WTC11 (cell line): ENCODE results near the gene MAP1S. TPM values are rescaled to one million over a fixed set of nuclear protein-coding genes. Genes with fewer than 3 reads are reported as not detected.

ENCODE experiments used
- ATAC-seq: fragments of 200-7000 bp; cut with Tn5 transposase; 2 replicates; pipeline ENCODE4 v1.10.0; 2021; ENCODE audit warnings: mild to moderate bottlenecking, moderate library complexity
- CTCF ChIA-PET: fragments of 300-600 bp; sonication (Branson Sonifier 250); formaldehyde crosslinking; loops from one replicate; lab custom pipeline; 2021; ENCODE audit warnings: antibody characterized with exemption; lab: Charles Lee
- POLR2A ChIA-PET: fragments of 350-600 bp; sonication (Branson Sonifier 250); formaldehyde crosslinking; loops from one replicate; lab custom pipeline; 2021; ENCODE audit warnings: antibody characterized with exemption; lab: Charles Lee
- DNase-seq: peaks from one replicate; pipeline ENCODE4 v3.0.0; 2021; ENCODE audit warnings: low spot score
- H3K27ac Mint-ChIP-seq: 2 replicates; pipeline ENCODE4 v1.8.0; 2021; ENCODE audit warnings: mixed read lengths
- H3K27me3 Mint-ChIP-seq: 2 replicates; pipeline ENCODE4 v1.8.0; 2021; ENCODE audit warnings: low read depth, mild to moderate bottlenecking, moderate library complexity, mixed read lengths
- H3K36me3 Mint-ChIP-seq: 2 replicates; pipeline ENCODE4 v1.8.0; 2021; ENCODE audit warnings: mixed read lengths
- H3K4me1 Mint-ChIP-seq: 2 replicates; pipeline ENCODE4 v1.8.0; 2022; ENCODE audit warnings: mixed read lengths
- H3K4me3 Mint-ChIP-seq: 2 replicates; pipeline ENCODE4 v1.8.0; 2021; ENCODE audit warnings: mild to moderate bottlenecking, moderate library complexity, mixed read lengths
- H3K9me3 Mint-ChIP-seq: 2 replicates; pipeline ENCODE4 v1.8.0; 2021; ENCODE audit warnings: mixed read lengths
- ATF2 ChIP-seq: sonication (generic); formaldehyde crosslinking; IDR thresholded peaks from 2 replicates; pipeline ENCODE4 v1.8.1; 2022; ENCODE audit warnings: low read depth, missing genetic modification reagents, borderline replicate concordance
- CREM ChIP-seq: sonication (generic); formaldehyde crosslinking; IDR thresholded peaks from 2 replicates; pipeline ENCODE4 v1.8.1; 2022; ENCODE audit warnings: mild to moderate bottlenecking, missing genetic modification reagents, moderate library complexity
- CTCF ChIP-seq: fragments of 200-600 bp; IDR thresholded peaks from 2 replicates; pipeline ENCODE4 v1.8.0; 2022; ENCODE audit warnings: antibody characterized with exemption
- ELF4 ChIP-seq: sonication (generic); formaldehyde crosslinking; IDR thresholded peaks from 2 replicates; pipeline ENCODE4 v1.8.1; 2022; ENCODE audit warnings: low read depth, mild to moderate bottlenecking, moderate library complexity, missing genetic modification reagents
- IRF1 ChIP-seq: sonication (generic); formaldehyde crosslinking; IDR thresholded peaks from 2 replicates; pipeline ENCODE4 v1.8.0; 2023; ENCODE audit warnings: missing genetic modification reagents
- JUN ChIP-seq: sonication (generic); formaldehyde crosslinking; IDR thresholded peaks from 2 replicates; pipeline ENCODE4 v1.8.0; 2023; ENCODE audit warnings: mild to moderate bottlenecking, missing genetic modification reagents
- MLX ChIP-seq: sonication (generic); formaldehyde crosslinking; IDR thresholded peaks from 2 replicates; pipeline ENCODE4 v1.8.1; 2023; ENCODE audit warnings: mild to moderate bottlenecking, missing genetic modification reagents, moderate library complexity
- USF2 ChIP-seq: sonication (generic); formaldehyde crosslinking; IDR thresholded peaks from 2 replicates; pipeline ENCODE4 v1.8.1; 2023; ENCODE audit warnings: mild to moderate bottlenecking, missing genetic modification reagents, moderate library complexity
- ZNF671 ChIP-seq: fragments of 250-450 bp; sonication (Bioruptor Pico); IDR thresholded peaks from 2 replicates; pipeline ENCODE4 v1.8.0; 2021; ENCODE audit warnings: mild to moderate bottlenecking
- total RNA-seq: library from RNA; stranded (reverse); gene quantifications from 3 replicates; pipeline ENCODE4 v1.2.3, GENCODE V29; 2021
- TF ChIP-seq, protein P1 (sequence below): sonication (generic); formaldehyde crosslinking; IDR thresholded peaks from 2 replicates; pipeline ENCODE4 v1.8.0; 2023; ENCODE audit warnings: mild to moderate bottlenecking, missing genetic modification reagents
- TF ChIP-seq, protein P2 (sequence below): sonication (generic); formaldehyde crosslinking; IDR thresholded peaks from 2 replicates; pipeline ENCODE4 v1.8.1; 2023; ENCODE audit warnings: mild to moderate bottlenecking, moderate library complexity, missing genetic modification reagents
- TF ChIP-seq, protein P3 (sequence below): fragments of 250-450 bp; sonication (Bioruptor Pico); IDR thresholded peaks from 2 replicates; pipeline ENCODE4 v1.9.0; 2021; ENCODE audit warnings: mild to moderate bottlenecking, borderline replicate concordance
- TF ChIP-seq, protein P4 (sequence below): fragments of 250-450 bp; sonication (Bioruptor Pico); IDR thresholded peaks from 2 replicates; pipeline ENCODE4 v2.1.2; 2022; ENCODE audit warnings: mild to moderate bottlenecking, moderate library complexity

MAP1S gene
- total RNA-seq, 1 experiment from 2014 or later: 120 TPM

GRCh38 chr19:17757125-17757524, 37.8 kb downstream of the MAP1S start:
- peaks cover 2% of the 10 kb centered on the region; the same call in 1 of the 2 replicates for H3K36me3 Mint-ChIP-seq
- H3K9me3 Mint-ChIP-seq: no peaks in the 10 kb centered on the region
- H3K27me3 Mint-ChIP-seq: no peaks in the 10 kb centered on the region; the same call in 1 of the 2 replicates
- TF ChIP-seq, protein P1, sequence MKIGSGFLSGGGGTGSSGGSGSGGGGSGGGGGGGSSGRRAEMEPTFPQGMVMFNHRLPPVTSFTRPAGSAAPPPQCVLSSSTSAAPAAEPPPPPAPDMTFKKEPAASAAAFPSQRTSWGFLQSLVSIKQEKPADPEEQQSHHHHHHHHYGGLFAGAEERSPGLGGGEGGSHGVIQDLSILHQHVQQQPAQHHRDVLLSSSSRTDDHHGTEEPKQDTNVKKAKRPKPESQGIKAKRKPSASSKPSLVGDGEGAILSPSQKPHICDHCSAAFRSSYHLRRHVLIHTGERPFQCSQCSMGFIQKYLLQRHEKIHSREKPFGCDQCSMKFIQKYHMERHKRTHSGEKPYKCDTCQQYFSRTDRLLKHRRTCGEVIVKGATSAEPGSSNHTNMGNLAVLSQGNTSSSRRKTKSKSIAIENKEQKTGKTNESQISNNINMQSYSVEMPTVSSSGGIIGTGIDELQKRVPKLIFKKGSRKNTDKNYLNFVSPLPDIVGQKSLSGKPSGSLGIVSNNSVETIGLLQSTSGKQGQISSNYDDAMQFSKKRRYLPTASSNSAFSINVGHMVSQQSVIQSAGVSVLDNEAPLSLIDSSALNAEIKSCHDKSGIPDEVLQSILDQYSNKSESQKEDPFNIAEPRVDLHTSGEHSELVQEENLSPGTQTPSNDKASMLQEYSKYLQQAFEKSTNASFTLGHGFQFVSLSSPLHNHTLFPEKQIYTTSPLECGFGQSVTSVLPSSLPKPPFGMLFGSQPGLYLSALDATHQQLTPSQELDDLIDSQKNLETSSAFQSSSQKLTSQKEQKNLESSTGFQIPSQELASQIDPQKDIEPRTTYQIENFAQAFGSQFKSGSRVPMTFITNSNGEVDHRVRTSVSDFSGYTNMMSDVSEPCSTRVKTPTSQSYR (CRISPR knock-in tag): no peak
- TF ChIP-seq, protein P2, sequence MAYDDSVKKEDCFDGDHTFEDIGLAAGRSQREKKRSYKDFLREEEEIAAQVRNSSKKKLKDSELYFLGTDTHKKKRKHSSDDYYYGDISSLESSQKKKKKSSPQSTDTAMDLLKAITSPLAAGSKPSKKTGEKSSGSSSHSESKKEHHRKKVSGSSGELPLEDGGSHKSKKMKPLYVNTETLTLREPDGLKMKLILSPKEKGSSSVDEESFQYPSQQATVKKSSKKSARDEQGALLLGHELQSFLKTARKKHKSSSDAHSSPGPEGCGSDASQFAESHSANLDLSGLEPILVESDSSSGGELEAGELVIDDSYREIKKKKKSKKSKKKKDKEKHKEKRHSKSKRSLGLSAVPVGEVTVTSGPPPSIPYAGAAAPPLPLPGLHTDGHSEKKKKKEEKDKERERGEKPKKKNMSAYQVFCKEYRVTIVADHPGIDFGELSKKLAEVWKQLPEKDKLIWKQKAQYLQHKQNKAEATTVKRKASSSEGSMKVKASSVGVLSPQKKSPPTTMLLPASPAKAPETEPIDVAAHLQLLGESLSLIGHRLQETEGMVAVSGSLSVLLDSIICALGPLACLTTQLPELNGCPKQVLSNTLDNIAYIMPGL (CRISPR knock-in tag): no peak
- TF ChIP-seq JUN (CRISPR knock-in tag) (no peak), CREM (CRISPR knock-in tag) (no peak), MLX (no peak), ELF4 (CRISPR knock-in tag) (no peak), USF2 (CRISPR knock-in tag) (no peak), ZNF671 (CRISPR knock-in tag) (no peak), ATF2 (CRISPR knock-in tag) (no peak), IRF1 (CRISPR knock-in tag) (no peak), CTCF (no peak)
- TF ChIP-seq, protein P3, sequence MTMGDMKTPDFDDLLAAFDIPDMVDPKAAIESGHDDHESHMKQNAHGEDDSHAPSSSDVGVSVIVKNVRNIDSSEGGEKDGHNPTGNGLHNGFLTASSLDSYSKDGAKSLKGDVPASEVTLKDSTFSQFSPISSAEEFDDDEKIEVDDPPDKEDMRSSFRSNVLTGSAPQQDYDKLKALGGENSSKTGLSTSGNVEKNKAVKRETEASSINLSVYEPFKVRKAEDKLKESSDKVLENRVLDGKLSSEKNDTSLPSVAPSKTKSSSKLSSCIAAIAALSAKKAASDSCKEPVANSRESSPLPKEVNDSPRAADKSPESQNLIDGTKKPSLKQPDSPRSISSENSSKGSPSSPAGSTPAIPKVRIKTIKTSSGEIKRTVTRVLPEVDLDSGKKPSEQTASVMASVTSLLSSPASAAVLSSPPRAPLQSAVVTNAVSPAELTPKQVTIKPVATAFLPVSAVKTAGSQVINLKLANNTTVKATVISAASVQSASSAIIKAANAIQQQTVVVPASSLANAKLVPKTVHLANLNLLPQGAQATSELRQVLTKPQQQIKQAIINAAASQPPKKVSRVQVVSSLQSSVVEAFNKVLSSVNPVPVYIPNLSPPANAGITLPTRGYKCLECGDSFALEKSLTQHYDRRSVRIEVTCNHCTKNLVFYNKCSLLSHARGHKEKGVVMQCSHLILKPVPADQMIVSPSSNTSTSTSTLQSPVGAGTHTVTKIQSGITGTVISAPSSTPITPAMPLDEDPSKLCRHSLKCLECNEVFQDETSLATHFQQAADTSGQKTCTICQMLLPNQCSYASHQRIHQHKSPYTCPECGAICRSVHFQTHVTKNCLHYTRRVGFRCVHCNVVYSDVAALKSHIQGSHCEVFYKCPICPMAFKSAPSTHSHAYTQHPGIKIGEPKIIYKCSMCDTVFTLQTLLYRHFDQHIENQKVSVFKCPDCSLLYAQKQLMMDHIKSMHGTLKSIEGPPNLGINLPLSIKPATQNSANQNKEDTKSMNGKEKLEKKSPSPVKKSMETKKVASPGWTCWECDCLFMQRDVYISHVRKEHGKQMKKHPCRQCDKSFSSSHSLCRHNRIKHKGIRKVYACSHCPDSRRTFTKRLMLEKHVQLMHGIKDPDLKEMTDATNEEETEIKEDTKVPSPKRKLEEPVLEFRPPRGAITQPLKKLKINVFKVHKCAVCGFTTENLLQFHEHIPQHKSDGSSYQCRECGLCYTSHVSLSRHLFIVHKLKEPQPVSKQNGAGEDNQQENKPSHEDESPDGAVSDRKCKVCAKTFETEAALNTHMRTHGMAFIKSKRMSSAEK (CRISPR knock-in tag): no peak
- TF ChIP-seq, protein P4, sequence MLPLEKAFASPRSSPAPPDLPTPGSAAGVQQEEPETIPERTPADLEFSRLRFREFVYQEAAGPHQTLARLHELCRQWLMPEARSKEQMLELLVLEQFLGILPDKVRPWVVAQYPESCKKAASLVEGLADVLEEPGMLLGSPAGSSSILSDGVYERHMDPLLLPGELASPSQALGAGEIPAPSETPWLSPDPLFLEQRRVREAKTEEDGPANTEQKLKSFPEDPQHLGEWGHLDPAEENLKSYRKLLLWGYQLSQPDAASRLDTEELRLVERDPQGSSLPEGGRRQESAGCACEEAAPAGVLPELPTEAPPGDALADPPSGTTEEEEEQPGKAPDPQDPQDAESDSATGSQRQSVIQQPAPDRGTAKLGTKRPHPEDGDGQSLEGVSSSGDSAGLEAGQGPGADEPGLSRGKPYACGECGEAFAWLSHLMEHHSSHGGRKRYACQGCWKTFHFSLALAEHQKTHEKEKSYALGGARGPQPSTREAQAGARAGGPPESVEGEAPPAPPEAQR (CRISPR knock-in tag): no peak
- H3K4me3 Mint-ChIP-seq: no peak overlapping the region
- H3K4me1 Mint-ChIP-seq: peaks cover 21% of the 10 kb centered on the region
- H3K27ac Mint-ChIP-seq: no peak overlapping the region
- ATAC-seq: no peak
- POLR2A ChIA-PET: no interaction called here
- CTCF ChIA-PET: no interaction called here
- no peak for DNase-seq
